GM12873 (cell line): ENCODE data around the gene HHIP.

Experiments used
- TF ChIP-seq, protein P1 (sequence below): IDR thresholded peaks from 2 replicates; pipeline ENCODE4 v1.5.1; 2012; ENCODE audit warnings: low read depth, mild to moderate bottlenecking, moderate library complexity, low read length, control low read depth; ENCODE audit not compliant: insufficient read depth; ENCODE audit errors: missing control alignments

The HHIP gene, protein sequence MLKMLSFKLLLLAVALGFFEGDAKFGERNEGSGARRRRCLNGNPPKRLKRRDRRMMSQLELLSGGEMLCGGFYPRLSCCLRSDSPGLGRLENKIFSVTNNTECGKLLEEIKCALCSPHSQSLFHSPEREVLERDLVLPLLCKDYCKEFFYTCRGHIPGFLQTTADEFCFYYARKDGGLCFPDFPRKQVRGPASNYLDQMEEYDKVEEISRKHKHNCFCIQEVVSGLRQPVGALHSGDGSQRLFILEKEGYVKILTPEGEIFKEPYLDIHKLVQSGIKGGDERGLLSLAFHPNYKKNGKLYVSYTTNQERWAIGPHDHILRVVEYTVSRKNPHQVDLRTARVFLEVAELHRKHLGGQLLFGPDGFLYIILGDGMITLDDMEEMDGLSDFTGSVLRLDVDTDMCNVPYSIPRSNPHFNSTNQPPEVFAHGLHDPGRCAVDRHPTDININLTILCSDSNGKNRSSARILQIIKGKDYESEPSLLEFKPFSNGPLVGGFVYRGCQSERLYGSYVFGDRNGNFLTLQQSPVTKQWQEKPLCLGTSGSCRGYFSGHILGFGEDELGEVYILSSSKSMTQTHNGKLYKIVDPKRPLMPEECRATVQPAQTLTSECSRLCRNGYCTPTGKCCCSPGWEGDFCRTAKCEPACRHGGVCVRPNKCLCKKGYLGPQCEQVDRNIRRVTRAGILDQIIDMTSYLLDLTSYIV

DNA sequence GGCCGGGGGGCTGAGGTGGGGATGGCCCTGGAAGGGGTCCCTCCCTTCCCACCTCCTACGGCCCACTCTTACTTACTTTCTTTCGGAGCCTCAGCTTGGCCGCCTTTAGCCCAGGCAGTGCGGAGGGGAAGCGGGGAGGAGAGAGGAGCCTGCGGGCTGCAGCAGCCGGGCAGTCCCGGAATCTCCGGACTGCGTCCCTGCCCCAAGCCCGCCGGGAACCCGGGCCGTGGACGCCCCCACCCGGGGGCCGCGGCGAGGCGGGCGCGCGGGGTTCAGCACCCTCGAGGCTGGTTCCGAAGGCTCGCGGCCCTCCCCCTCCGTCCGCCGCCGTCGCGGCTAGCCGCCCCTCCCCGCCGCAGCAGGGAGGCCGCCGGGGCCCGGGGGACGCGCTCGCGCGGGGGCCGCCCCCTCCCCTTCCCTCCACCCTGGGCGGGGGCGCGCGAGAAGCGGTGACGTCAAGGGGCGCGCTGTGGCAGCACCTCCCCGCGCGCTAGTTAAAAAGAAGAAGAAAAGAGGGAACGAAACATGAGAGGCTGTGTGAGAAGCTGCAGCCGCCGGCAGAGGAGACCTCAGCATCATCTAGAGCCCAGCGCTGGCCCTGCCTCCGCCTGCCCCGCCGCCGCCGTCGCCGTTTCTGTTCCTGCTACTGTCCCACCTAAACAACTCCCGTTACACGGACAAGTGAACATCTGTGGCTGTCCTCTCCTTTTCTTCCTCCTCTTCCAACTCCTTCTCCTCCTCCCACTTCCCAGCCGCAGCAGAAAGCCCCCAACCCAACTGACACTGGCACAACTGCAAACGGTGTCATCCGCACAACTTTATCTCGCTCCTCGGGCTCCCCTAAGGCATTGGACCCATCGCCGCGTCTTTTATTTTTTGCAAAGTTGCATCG lies at the start of gene HHIP:
TSS of gene HHIP (plus strand) at position 526 of the 892 bp plus-strand sequence. CDS start 520 bp downstream, outside the sequence.
- TF ChIP-seq, protein P1, sequence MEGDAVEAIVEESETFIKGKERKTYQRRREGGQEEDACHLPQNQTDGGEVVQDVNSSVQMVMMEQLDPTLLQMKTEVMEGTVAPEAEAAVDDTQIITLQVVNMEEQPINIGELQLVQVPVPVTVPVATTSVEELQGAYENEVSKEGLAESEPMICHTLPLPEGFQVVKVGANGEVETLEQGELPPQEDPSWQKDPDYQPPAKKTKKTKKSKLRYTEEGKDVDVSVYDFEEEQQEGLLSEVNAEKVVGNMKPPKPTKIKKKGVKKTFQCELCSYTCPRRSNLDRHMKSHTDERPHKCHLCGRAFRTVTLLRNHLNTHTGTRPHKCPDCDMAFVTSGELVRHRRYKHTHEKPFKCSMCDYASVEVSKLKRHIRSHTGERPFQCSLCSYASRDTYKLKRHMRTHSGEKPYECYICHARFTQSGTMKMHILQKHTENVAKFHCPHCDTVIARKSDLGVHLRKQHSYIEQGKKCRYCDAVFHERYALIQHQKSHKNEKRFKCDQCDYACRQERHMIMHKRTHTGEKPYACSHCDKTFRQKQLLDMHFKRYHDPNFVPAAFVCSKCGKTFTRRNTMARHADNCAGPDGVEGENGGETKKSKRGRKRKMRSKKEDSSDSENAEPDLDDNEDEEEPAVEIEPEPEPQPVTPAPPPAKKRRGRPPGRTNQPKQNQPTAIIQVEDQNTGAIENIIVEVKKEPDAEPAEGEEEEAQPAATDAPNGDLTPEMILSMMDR: no peak

DNA sequence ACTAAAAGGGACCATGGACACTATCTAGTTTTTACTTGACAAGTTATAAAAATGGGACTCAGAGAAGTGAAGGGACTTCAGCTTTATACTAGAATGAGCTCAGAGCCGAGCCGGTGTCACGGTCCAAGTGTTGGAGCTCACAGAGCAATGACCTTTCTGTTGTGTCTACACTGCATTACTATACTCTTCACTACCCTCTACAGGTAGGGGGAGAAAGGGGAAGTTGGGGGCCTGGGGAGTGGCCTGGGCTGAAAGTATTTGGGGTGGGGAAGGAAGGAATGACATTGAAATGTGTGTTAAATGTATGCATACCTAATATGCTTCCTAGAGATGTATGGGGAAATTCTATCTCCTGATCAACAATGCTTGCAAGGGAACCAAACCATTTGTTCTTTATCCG lies 48.8 kb upstream of the HHIP start:
- TF ChIP-seq, protein P1: no peak

DNA sequence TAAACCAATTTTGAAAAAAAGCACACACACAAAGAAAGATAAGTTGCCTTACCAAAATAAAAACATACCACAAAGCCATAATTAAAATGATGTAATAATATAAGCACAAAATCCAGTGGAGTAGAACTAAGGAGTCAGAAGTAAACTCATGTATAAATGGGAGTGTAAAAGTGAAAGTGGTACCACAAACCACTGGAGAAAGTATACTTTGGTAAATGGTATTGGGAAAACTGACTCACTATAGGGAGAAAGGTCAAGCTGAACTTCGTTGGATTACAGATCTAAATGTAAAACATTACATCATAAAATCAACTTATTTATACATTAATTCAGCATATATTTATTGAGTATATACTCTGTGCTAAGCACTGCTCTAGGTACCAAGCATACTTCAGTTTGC lies 46.3 kb upstream of the HHIP start:
- TF ChIP-seq, protein P1: no peak

DNA sequence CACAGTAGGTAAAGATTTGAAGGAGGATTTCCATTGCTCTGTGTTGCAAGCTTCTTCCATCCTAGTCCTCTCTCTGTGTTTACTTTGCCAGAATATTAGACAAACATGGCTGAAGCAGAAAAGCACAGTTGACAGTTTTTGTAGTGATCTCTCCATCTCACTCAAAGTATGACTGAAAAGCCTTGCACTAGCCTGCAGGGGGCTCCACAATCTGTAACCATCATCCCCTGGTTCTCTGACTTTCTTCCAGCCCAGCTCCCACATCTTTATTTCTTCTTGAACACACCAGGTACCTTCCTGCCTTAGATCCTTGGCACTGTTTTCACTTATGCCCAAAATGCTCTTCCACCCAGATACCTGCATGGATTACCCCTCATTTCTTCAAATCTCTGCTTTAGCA lies 34.1 kb upstream of the HHIP start:
- TF ChIP-seq, protein P1: peak; percentile 74

DNA sequence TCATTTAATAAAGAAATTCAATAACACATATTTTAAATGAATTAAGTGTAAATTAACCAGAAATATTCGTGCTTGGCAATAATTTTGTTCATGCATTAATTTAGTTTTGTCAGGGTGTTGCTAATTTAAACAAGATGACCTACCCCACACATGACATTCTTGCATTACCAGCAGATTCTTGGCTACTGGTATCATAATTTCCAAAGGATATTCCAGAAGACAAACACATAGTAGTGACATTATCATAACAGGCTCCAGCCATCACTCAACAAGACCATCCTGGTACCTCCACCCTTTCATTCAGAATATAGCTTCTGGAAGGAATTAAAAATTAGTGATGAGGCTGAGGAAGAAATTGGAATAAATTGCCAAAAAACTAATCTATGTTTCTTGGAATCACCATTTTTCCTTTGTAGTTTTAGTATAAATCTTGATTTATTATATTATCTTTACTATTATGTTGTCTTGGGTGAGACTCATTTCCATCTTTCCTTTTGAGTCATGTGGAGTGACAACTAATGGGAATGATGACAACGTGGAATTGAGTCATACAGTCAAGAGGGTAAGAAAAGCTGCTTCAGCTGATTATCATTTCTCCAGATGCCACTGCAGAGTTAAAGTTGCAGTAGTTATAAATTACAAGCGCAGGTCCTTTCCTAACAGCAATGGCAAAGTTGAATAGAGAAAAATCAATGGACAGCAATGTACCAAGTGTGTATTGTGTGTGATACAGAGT lies 30.9 kb upstream of the HHIP start:
- TF ChIP-seq, protein P1: no peak

DNA sequence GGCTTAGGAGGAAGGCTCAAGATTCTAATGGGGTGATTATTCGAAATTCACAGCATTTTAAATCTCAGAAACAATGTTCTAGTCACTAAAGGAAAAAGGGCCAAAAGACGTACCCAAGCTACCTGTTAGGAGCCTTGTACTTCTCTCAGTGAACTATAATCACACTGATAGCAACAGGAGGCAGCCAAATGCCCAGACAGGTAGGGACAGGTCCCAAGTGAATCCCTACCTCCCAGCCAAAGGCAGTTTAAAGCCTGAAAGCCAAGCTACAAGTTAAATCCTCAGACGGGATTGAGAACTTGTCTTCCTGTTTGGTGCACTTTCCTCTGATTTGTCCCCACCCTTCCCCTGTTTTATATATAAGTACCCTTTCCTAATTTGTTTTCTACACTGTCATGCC lies 24.3 kb upstream of the HHIP start:
- TF ChIP-seq, protein P1: no peak
